NCI-H748 (cell line): ENCODE results near the gene SPATA13.
"Not testable (repeated sequence)": the region's sequence is repeated elsewhere in the genome, so short reads cannot be mapped to it uniquely, and the experiment has no call there.

Experiments
- DNase-seq: peaks from one replicate; lab custom pipeline; 2025; ENCODE audit not compliant: unreplicated experiment; lab: John Stamatoyannopoulos, UW

SPATA13 gene

DNA sequence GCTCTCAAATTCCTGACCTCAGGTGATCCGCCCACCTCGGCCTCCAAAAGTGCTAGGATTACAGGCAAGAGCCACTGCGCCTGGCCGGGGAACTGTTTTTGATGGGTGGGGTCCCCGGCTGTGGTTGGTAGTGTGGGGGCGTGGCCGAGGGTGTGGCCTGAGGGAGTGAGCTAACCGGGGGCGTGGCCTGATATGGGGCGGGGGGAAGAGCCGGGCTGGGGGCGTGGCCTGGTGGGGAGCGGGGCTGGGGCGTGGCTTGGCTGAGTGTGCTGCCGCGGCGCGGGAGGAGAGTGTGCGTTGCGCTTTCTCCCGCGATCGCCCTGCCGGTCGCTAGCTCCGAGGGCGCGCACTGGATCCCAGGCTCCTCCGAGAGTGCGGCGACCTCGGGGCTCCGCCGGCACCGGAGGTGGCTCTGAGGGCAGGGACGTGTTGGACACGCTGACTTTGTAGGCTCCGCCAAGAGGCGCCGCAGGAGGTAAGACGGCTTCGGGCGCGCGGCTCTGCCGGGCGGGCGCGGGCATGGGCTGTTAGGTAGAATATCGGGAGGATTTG lies at the start of gene SPATA13:
TSS of gene SPATA13 (plus strand) at position 263 of the 552 bp plus-strand sequence. CDS start 62,210 bp downstream, outside the sequence.
- DNase-seq = peak; percentile 97

- no peak for DNase-seq
These were observed 47.7 kb upstream of the SPATA13 start for GRCh38 chr13:24112791-24113190.

DNA sequence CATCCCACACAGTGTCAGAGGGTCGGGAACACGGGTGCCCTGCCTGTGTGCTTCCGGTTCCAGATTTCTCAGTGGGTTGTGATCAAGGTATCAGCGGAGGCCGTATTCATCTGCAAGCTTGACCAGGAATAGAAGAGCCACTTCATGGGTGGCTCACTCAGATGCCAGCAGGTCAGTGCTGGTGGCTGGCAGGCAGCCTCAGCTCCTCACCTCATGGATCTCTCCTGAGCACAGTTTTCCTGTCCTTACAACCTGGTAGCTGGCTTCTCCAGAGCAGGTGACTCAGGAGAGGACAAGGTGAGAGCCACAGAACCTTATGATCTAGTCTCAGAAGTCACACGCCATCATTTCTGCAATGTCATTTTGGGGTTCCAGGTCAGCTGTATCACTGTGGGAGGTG lies 44.8 kb upstream of the SPATA13 start:
- DNase-seq = no peak

DNA sequence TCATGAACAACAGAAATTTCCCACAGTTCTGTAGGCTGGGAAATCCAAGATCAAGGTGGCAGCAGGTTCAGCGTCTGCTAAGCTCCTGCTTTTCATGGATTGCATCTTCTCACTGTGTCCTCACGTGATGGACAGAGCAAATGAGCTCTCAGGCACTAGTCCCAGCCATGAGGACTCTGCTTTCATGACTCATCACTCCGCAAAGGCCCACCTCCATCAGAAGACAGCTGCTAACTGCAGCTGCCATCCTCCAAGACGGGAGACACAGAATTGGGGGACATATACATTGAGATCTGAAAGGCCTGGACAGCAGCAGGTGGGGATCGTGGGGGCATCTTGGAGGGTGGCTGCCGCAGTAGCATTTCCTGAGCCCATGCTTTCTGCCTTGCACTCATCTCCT lies 44.4 kb upstream of the SPATA13 start:
- no peak for DNase-seq

DNA sequence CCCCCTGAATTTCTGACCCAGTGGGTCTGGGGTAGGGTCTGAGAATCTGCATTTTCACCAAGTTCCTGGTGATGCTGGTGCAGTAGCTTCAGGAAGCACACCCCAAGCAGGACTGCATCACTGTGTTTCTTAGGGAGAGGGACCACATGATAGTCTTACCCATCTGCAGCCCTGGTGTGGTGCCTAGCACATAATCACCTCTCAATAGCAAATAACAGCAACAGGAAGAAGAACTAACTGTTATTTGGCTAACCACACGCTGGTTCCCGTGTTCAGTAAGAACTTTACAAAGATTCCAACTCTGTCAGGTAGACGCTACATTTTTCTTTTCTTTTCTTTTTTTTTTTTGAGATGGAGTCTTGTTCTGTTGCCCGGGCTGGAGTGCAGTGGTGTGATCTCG lies 41.9 kb upstream of the SPATA13 start:
- DNase-seq = no peak

DNA sequence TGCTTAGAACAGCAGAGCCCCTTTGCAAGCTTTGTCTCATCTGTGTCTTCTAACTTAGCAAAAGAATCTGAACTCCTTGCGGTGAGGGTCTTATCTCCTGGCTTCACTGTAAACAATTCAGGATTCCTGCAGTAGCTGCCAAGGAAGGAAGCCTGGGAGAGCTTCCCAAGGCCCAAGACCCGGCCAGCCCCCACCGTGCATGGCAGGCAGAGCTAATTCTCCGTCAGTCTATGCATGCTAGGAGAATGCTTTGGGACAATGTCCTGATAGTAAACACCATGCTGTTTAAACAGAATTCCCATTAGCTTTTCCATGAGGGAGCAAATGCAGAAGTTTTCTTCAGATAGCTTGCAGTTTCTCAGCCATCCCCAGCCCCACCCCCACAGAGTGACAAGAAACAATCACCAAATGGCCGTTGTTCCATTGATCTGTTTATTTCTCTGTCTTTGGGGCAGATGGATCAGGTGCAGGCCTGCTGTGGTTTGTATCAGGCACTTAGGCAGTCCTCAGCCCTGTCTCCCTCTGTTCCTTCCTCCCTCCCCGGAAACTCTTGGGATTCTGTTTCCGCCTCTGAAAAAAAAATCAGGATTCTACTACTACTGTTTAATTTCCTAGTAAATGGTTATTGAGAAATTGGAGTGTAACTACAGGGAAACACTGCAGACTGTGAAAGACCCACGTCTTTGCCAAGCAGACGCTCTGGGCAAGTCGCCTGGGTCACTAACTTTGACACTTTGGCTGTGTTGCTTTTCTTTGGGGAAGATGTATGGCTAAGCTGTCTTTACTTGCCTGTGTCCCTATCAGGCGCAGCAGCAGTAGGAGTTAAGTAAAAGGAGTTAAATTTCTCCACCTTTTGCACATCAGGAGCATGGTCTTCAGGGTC lies 40.7 kb upstream of the SPATA13 start:
- no peak for DNase-seq

GRCh38 chr13:24122045-24122444 lies 38.5 kb upstream of the SPATA13 start:
- DNase-seq = not testable (repeated sequence)

DNA sequence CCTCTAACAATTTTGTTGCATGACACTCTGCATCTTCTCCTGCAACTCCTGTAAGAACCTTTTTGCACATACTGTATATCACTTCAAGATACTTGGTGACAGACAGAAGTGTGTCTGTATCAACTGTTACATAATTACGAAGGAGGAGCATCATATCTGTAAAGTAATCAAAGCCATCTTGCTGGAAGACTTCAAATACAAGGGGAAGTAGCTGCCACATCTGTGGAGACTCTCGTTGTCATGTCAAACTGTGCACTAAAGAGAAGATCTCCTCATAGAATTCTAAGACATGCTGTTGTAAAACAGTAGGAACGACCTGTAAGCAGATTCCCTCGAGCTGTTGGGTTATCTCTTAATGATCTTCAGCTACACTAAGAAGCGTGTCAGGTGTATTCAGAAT lies 38.0 kb upstream of the SPATA13 start:
- no peak for DNase-seq

GRCh38 chr13:24123761-24124160 lies 36.8 kb upstream of the SPATA13 start:
- no peak for DNase-seq

DNA sequence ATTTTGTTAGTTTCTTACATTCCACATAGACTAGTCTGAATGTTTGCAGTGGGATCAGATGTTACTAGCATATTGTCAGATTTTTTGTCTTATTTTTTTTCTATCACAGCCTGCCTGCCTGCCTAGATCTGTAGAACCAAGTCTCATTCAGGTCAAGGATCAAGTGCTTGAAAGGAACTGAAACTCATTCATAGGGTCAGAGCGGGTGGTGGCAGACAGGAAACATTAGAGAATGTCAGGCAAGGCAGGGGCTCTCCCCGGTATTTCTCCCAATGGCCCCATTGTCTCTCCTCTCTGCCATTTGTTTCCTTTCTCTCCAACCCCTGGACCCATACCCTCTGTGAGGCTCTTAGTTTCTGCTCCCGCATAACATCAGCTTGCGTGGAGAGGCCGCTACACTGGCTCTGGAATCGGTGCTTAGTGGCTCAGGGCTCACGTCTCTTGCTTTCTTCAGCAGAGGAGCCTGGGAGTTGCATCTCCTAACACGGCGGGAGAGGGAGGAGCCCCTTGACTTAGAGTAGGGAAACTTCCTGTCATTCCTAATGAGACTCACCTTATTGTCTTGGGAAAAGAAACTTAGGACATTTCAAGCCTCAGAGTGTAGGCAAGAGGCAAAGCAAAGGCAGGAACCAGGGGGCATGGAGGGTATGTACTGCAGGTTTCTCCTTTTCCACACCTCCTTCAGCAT lies 35.6 kb upstream of the SPATA13 start:
- no peak for DNase-seq

GRCh38 chr13:24127116-24127631 lies 33.3 kb upstream of the SPATA13 start:
- peak; percentile 88 for DNase-seq

- DNase-seq = peak; percentile 38
These were observed 32.4 kb upstream of the SPATA13 start for GRCh38 chr13:24128112-24128511.

- no peak for DNase-seq
These were observed 31.6 kb upstream of the SPATA13 start for GRCh38 chr13:24128962-24129361.

GRCh38 chr13:24129914-24130774 lies 30.4 kb upstream of the SPATA13 start:
- DNase-seq = peak; percentile 65

DNA sequence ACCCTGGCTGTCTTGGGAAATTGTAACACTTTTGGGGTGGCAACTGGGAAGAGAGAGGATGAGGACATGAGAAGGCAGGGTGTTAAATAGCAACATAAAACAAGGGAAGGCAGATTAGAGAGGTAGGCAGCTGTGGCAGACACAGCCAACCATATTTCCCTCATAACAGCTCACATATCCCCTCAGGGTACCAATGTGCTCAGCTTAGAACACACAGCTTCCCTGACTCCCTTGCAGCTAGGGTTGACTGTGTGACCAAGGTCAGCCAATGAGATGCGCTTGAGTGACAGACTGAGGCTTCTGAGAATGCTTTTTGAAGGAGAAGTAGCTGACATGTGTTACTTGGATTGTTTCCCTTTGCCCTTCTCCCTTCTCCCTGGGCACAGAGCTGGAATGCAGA lies 28.8 kb upstream of the SPATA13 start:
- DNase-seq = no peak

- peak; percentile 31 for DNase-seq
These were observed 27.3 kb upstream of the SPATA13 start for GRCh38 chr13:24133021-24133795.

- no peak for DNase-seq
These were observed 26.3 kb upstream of the SPATA13 start for GRCh38 chr13:24134231-24134630.

DNA sequence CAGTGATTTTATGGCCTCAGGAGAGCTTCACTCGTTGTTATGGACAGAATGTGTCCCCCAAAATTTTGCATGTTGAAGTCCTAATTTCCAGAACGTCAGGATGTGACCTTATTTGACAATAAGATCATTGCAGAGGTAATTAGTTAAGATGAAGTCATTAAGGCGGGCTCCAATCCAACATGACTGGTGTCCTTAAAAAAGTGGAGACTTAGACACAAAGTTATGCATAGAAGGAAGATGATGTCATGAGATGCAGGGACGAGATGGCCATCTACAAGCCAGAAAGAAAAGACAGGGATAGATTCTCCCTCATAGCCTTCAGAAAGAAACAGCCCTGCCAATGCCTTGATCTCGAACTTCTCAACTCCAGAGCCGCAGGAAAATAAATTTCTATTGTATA lies 25.8 kb upstream of the SPATA13 start:
- no peak for DNase-seq

DNA sequence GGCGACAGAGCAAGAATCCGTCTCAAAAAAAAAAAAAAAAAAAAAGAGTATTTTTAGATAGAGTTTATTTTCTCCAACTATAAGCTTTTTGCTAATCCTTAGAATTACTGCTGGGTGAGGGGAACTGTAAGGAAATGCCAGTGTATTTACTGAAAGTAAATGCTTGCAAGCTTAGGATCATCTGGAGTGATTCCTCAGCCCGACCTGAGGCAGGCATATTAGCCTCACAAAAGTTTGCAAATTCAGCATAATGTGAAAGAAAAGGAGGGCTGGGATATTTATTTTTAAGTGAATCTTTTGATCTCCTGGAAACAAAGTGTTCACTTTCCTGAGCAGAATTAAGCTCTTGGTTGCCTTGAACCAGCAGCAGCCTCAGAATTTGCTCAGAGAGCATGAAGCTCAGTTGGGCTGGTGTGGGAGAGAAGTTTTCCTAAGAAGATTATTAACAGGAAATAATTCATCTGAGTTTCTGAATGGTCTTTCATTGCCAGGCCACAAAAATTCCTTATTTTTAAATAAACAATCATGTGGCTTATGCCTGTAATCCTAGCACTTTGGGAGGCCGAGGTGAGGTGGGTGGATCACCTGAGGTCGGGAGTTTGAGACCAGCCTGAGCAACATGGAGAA lies 24.7 kb upstream of the SPATA13 start:
- no peak for DNase-seq

DNA sequence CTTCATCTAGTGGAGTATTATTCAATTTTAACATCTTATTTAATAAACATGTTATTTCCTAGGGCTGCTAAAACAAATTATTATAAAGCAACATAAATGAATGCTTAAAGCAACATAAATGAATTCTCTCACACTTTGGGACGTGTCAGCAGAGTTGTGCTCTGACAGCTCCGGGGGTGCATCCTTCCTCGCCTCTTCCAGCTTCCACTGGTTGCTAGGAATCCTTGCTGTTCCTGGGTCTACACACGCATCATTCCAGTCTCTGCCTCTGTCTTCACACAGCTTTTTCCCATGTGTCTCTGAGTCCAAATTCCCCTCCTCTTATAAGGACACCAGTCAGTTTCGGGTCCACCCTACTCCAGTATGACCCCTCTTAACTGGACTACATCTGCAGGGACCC lies 21.6 kb upstream of the SPATA13 start:
- DNase-seq = no peak
